ENCODE data around the gene NOCT.
"Not testable (repeated sequence)": the region's sequence is repeated elsewhere in the genome, so short reads cannot be mapped to it uniquely, and the experiment has no call there.

The NOCT gene

GRCh38 chr4:139009702-139010101 lies 5.9 kb upstream of the NOCT start:
- FAIRE-seq, result no peak
- DNase-seq (ENCODE audit: insufficient read length, low spot score), result no peak

GRCh38 chr4:139011225-139011950 lies 4.2 kb upstream of the NOCT start:
- no peak for DNase-seq (ENCODE audit: insufficient read length, low spot score)
- no peak for FAIRE-seq

- DNase-seq (ENCODE audit: insufficient read length, low spot score) (peak; percentile 16), FAIRE-seq (peak; percentile 68)
These were observed 961 bp upstream of the NOCT start for GRCh38 chr4:139014371-139015268.

GRCh38 chr4:139015948-139016471 lies 429 bp downstream of the NOCT start:
- DNase-seq (ENCODE audit: insufficient read length, low spot score) (peak; percentile 23), FAIRE-seq (peak; percentile 58)

- DNase-seq (ENCODE audit: insufficient read length, low spot score), result no peak
These were observed 2.3 kb downstream of the NOCT start for GRCh38 chr4:139017861-139018260.

GRCh38 chr4:139018501-139018900 lies 2.9 kb downstream of the NOCT start:
- DNase-seq (ENCODE audit: insufficient read length, low spot score) (no peak), FAIRE-seq (no peak)

More at GRCh38 chr4:139017861-139018260, 2.3 kb downstream of the NOCT start:
- no peak for FAIRE-seq

- DNase-seq (ENCODE audit: insufficient read length, low spot score) (no peak), FAIRE-seq (no peak)
These were observed 3.6 kb downstream of the NOCT start for GRCh38 chr4:139018971-139019758.

GRCh38 chr4:139020384-139020783 lies 4.8 kb downstream of the NOCT start:
- DNase-seq (ENCODE audit: insufficient read length, low spot score), result no peak
- FAIRE-seq, result no peak

GRCh38 chr4:139021071-139021470 lies 5.5 kb downstream of the NOCT start:
- not testable (repeated sequence) for FAIRE-seq; DNase-seq (ENCODE audit: insufficient read length, low spot score)

GRCh38 chr4:139022835-139023234 lies 7.3 kb downstream of the NOCT start:
- DNase-seq (ENCODE audit: insufficient read length, low spot score) (no peak), FAIRE-seq (no peak)

- DNase-seq (ENCODE audit: insufficient read length, low spot score) (no peak), FAIRE-seq (no peak)
These were observed 9.1 kb downstream of the NOCT start for GRCh38 chr4:139024686-139025085.

GRCh38 chr4:139025841-139026240 lies 10.3 kb downstream of the NOCT start:
- DNase-seq (ENCODE audit: insufficient read length, low spot score) (no peak), FAIRE-seq (no peak)

- DNase-seq (ENCODE audit: insufficient read length, low spot score), result no peak
- FAIRE-seq, result no peak
These were observed 12.2 kb downstream of the NOCT start for GRCh38 chr4:139027776-139028175.

GRCh38 chr4:139028191-139028661 lies 12.6 kb downstream of the NOCT start:
- no peak for DNase-seq (ENCODE audit: insufficient read length, low spot score)
- FAIRE-seq, result no peak

- DNase-seq (ENCODE audit: insufficient read length, low spot score); FAIRE-seq: not testable (repeated sequence)
These were observed 14.3 kb downstream of the NOCT start for GRCh38 chr4:139029866-139030363.

GRCh38 chr4:139030614-139031235 lies 15.1 kb downstream of the NOCT start:
- peak; percentile 95 for FAIRE-seq
- DNase-seq (ENCODE audit: insufficient read length, low spot score), result peak; percentile 54

GRCh38 chr4:139035650-139036049 lies 20.1 kb downstream of the NOCT start:
- FAIRE-seq (no peak), DNase-seq (ENCODE audit: insufficient read length, low spot score) (no peak)

GRCh38 chr4:139036885-139037284 lies 21.3 kb downstream of the NOCT start:
- no peak for DNase-seq (ENCODE audit: insufficient read length, low spot score)
- no peak for FAIRE-seq

GRCh38 chr4:139038874-139039443 lies 23.4 kb downstream of the NOCT start:
- no peak for DNase-seq (ENCODE audit: insufficient read length, low spot score)
- no peak for FAIRE-seq
